Large intestine (tissue), 3 donors: ENCODE results near the gene GOLGA6L9. TPM values are rescaled to one million over a fixed set of nuclear protein-coding genes. Genes with fewer than 3 reads are reported as not detected.
"Not testable (repeated sequence)": the region's sequence is repeated elsewhere in the genome, so short reads cannot be mapped to it uniquely, and the experiment has no call there.

Source experiments
- DNase-seq, 2 donors: peaks; one replicate each; pipeline versions ENCODE4 v3.0.0 to v3.0.0-alpha.2; 2013
- H3K27ac ChIP-seq: one replicate; pipeline ENCODE4 v1.5.1; 2013; ENCODE audit warnings: low read length
- H3K27me3 ChIP-seq: 2 replicates; pipeline ENCODE4 v1.6.1; 2013; ENCODE audit warnings: low read length; ENCODE audit not compliant: control insufficient read depth, insufficient read depth
- H3K36me3 ChIP-seq: 2 replicates; pipeline ENCODE4 v1.6.1; 2013; ENCODE audit warnings: low read length; ENCODE audit not compliant: control insufficient read depth, insufficient read depth
- H3K4me1 ChIP-seq: one replicate; pipeline ENCODE4 v1.6.1; 2013; ENCODE audit warnings: low read length; ENCODE audit not compliant: control insufficient read depth, insufficient read depth
- H3K4me3 ChIP-seq: one replicate; pipeline ENCODE4 v1.5.1; 2013; ENCODE audit warnings: low read length
- H3K9me3 ChIP-seq: one replicate; pipeline ENCODE4 v1.6.1; 2013; ENCODE audit warnings: mild to moderate bottlenecking, low read depth, low read length, moderate library complexity; ENCODE audit not compliant: control insufficient read depth
- WGBS: methylation state at CpG from one replicate; pipeline ENCODE4 v1.1.5; 2013; ENCODE audit warnings: low lambda C conversion rate; ENCODE audit not compliant: insufficient coverage; 5-methylcytosine and 5-hydroxymethylcytosine counted together
- polyA plus RNA-seq: library from polyadenylated mRNA; unstranded; fragments of 120-200 nt; gene quantifications from one replicate; pipeline ENCODE4 v1.2.1, GENCODE V29; 2013

GOLGA6L9 gene
- polyA plus RNA-seq, 1 donor, result 10.7 TPM

DNA sequence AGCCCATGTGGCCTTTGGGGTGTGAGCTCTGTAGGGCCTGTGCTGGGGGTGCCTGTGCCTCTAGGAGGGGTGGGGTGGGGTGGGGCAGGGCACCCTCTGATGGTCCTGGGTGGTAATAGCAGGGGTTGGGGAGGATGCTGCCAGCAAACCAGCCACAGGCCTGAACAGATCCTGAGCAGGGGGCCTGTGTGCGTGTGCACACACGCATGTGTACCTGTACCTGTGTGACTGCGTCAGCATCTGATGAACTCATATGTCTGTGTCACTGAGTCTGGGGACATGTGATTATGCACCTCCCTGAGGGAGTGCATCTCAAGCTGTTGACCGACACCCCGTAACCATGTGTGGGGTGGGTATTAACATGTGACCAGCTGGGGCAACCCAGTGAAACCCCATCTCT lies 36.0 kb downstream of the GOLGA6L9 start:
- DNase-seq, H3K9me3 ChIP-seq, H3K4me3 ChIP-seq, H3K27ac ChIP-seq, H3K4me1 ChIP-seq, H3K27me3 ChIP-seq, H3K36me3 ChIP-seq: not testable (repeated sequence)
- no CpG with 5 or more reads among the region's 5 CpGs for WGBS

DNA sequence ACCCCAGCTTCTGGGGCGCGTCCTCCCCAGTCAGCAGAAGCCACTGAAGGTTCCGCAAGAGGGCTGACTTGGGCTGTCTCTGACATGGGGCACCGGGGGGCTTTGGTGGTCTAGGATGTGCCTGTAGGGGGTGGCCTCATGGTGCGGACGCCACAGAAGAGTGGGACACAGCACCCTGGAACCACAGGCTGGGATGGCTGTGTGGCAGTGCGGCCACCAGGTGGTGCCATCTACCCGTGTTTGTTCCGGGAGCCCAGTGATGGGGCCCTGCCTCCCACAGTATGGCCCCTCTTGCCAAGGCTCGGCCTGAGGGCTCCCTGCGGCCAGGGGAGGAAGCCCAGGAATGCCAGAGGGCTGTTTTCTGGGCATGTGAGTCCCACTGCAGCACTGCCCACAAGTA lies 38.6 kb downstream of the GOLGA6L9 start:
- H3K9me3 ChIP-seq, H3K4me3 ChIP-seq, H3K4me1 ChIP-seq, H3K36me3 ChIP-seq, DNase-seq, H3K27ac ChIP-seq, H3K27me3 ChIP-seq: not testable (repeated sequence)
- no CpG with 5 or more reads among the region's 11 CpGs for WGBS

DNA sequence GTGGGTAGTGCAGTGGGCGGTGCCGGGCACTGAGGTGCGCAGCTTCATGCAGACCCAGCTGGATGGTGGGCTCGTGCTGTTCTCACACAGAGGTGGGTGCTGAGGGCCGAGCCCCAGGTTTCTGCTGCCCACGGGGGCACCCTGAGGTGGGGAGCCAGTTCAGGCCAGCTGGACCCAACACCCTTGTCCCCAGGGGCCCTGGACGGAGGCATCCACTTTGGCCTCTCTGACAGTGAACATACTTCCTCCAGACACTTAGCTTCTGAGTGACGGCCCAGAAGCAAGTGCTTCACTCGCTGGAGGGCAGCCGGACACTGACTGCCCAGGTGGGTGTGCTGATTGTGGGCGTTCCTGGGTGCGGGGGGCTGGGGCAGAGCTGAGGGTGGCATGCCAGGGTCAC lies 39.8 kb downstream of the GOLGA6L9 start:
- H3K9me3 ChIP-seq, H3K4me3 ChIP-seq, H3K27me3 ChIP-seq, H3K36me3 ChIP-seq, H3K27ac ChIP-seq, H3K4me1 ChIP-seq, DNase-seq: not testable (repeated sequence)
- no CpG with 5 or more reads among the region's 12 CpGs for WGBS

DNA sequence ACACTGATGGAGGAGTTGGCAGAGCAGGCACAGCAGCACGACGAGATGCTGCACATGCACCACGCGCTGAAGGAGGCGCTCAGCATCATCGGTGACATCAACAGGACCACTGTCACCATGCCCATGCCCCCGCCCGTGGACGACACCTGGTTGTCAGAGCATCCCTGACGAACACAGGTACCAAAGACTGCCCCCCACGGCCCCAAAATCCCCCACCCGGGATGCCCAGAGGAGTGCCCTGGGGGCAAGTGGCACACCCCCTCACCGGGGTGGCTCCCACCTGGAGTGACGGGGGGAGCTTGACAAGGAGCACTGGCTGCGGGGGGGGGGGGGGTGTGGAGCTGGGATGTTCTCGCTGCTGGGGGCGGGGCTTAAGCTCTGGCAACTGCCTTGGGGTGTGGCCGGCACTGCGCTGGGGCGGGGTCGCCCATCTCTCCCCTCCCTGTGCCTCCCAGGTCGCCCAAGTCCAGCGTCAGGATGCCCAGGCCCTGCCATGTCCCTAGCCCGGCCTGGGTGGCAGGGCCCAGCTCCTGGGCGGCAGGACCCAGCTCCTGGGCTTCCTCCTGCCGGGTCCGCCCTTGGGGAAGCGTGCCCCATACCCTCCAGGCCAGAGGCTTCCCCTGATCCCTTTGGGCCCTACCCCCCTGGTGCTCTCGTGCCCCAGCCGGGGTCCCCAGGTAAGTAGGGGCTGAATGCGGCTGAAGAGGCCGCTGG lies 42.8 kb downstream of the GOLGA6L9 start:
- DNase-seq, H3K36me3 ChIP-seq, H3K4me3 ChIP-seq, H3K4me1 ChIP-seq, H3K9me3 ChIP-seq, H3K27ac ChIP-seq, H3K27me3 ChIP-seq: not testable (repeated sequence)
- no CpG with 5 or more reads among the region's 32 CpGs for WGBS

DNA sequence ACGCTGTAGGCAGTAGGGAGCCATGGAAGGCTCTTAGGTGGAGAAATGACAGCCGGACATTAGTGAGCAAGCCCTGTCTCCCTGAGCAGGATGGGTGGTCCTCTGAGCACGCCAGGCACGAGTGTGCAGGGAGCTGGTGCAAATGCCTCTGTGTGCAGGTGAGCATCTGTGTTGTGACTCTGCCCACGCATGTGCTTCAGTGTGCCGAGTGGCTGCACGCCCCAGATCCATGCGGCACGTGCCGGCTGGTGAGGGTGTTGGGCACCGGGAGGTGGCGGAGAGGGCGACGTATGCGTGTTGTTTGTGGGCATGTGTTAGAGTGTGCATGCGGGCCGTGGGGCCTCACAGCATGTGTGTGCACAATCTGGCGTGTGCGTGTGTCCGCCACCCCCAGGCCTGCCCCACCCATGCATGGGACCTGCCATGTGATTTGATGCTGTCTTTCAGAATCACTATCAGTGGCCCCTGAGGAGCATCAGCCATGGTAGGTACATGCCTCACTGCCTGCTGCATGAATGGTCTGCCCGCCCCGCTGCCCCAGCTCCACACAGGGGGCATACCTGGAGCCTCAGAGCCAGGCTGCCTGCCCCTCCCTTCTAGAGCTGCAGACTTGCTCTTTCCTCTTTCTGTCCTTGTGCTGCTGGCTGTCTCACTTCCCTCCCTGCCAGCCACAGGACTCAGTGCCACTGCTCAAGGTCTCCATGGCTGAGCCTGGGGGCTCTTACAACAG lies 45.1 kb downstream of the GOLGA6L9 start:
- H3K36me3 ChIP-seq, H3K4me3 ChIP-seq, H3K27ac ChIP-seq, DNase-seq, H3K4me1 ChIP-seq, H3K27me3 ChIP-seq, H3K9me3 ChIP-seq: not testable (repeated sequence)
- no CpG with 5 or more reads among the region's 22 CpGs for WGBS

DNA sequence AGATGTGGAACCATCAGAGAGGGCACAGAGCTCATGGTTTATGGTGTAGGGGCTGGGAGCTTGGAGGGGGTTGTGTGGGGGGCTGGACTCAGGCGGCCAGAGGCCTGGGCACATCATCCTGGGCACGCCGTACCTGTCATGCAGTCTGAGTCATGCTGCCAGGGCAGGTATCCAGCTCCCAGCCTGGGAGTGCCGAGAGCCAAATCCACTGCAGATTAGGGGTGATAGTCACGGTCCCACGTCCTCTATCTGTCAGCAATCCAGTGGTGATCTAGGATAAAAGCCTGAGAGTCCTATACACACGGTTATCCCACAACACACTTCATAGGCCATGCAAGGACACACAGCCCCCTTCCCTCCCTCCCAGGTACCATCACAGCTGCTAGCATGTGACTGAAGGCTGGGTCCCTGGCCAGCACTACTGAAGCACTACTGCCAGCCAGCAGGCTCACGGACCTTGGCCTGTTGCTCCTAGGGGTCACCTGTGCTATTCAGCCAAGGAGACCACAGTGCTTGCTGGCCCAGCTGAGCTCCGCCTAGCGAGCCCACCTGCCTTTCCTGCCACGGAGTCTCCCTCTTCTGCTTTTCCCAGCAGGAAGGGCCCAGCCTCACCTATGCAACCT lies 45.8 kb downstream of the GOLGA6L9 start:
- not testable (repeated sequence) for H3K4me1 ChIP-seq, DNase-seq, H3K4me3 ChIP-seq, H3K27me3 ChIP-seq, H3K9me3 ChIP-seq, H3K36me3 ChIP-seq, H3K27ac ChIP-seq
- no CpG with 5 or more reads among the region's 11 CpGs for WGBS

DNA sequence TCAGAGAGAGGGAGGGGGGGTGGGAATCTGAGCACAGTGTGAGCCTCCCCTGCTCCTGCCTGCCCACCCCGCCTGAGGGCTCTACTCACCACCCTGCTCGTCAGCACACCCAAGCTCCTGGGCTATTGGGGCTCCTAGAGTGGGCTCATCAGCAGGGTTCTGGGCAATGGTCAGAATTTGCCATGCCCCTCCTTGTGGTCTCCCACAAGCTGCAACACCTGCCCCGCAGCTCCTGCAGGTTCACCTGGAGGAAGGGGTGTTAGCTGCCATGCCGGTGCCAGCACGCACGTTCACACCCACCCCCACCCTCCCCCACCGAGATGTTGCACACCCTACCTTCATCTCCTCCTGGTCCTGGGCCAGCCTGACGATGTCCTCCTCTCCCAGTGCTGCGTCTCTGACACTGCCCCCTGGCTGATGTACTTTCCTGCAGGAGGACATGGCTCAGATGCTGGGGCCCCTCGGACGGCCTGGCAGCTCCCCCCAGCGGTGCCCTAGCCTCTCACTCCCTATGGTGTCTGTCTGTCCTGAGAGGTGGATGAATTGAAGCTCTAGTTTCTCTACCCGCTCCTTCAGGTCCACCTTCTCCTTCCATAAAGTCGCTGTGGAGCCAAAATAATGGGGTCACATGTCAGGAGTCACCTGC lies 47.2 kb downstream of the GOLGA6L9 start:
- H3K9me3 ChIP-seq, result not testable (repeated sequence)
- no CpG with 5 or more reads among the region's 14 CpGs for WGBS
- DNase-seq, result peak in 1 of 2 donors; percentile 0

DNA sequence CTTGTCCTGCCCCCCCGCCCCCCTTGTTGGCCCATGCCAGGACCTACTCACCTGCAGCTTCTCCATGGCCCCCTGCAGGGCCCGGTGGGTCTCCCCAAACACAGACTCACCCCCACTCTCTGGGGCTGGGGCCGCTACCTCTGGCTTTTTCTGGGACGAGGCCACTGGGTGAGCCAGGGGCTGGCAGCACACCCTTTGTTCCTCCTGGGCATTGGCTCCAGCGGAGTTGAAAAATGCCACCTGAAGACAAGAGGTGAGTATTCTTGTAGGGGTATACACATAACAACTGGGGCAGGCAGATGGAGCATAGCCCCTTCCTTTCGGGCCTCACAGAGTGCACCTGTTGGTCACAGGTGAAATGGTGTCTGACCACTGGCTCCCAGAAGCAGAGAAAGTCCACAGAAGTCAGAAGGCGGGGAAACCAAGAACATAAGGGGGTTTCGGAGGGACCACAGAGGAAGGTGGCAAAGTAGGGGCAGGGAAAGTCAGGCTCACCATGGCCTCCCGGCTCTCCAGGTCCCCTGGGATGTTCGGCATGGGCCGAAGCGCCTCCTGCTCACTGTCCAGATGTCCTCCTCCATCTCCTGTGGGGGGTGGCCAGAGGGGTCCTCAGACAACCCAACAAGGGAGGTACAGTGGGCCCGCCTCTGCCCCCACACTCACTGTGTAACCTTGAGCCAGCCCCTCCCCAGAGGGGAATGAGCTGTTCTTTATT lies 47.9 kb downstream of the GOLGA6L9 start:
- WGBS, result no CpG with 5 or more reads among the region's 13 CpGs
- not testable (repeated sequence) for H3K27ac ChIP-seq, H3K9me3 ChIP-seq, H3K27me3 ChIP-seq, H3K4me1 ChIP-seq, H3K36me3 ChIP-seq, H3K4me3 ChIP-seq, DNase-seq

More for the DNA sequence above, 47.2 kb downstream of the GOLGA6L9 start:
- H3K4me1 ChIP-seq, H3K4me3 ChIP-seq, H3K36me3 ChIP-seq, H3K27me3 ChIP-seq, H3K27ac ChIP-seq: not testable (repeated sequence)
